ENCODE data around the gene CADPS.

CADPS gene

GRCh38 chr3:62462104-62462762, 413.0 kb downstream of the CADPS start:
- Histone ChIP-seq H3K9me3 (ENCODE audit: control insufficient read depth, insufficient read depth, low read length) (no peaks in the 10 kb centered on the region), H3K36me3 (ENCODE audit: insufficient read depth, low read length) (no peaks in the 10 kb centered on the region), H3K4me1 (ENCODE audit: insufficient read depth, low read length) (no peaks in the 10 kb centered on the region), H3K9ac (ENCODE audit: low read depth, low read length) (no peak overlapping the region)

GRCh38 chr3:62454916-62455315, 420.3 kb downstream of the CADPS start:
- Histone ChIP-seq H3K9me3 (ENCODE audit: control insufficient read depth, insufficient read depth, low read length) (no peaks in the 10 kb centered on the region), H3K4me1 (ENCODE audit: insufficient read depth, low read length) (peaks cover 14% of the 10 kb centered on the region; the same call in 1 of the 2 replicates), H3K9ac (ENCODE audit: low read depth, low read length) (no peak overlapping the region), H3K36me3 (ENCODE audit: insufficient read depth, low read length) (no peaks in the 10 kb centered on the region)

GRCh38 chr3:62453448-62453847, 421.8 kb downstream of the CADPS start:
- H3K4me1 ChIP-seq (ENCODE audit: insufficient read depth, low read length) = peaks cover 14% of the 10 kb centered on the region; the same call in 1 of the 2 replicates
- H3K9me3 ChIP-seq (ENCODE audit: control insufficient read depth, insufficient read depth, low read length) = no peaks in the 10 kb centered on the region
- no peaks in the 10 kb centered on the region for H3K36me3 ChIP-seq (ENCODE audit: insufficient read depth, low read length)
- no peak overlapping the region for H3K9ac ChIP-seq (ENCODE audit: low read depth, low read length)

GRCh38 chr3:62451211-62451887, 423.9 kb downstream of the CADPS start:
- H3K4me1 ChIP-seq (ENCODE audit: insufficient read depth, low read length) = peaks cover 14% of the 10 kb centered on the region
- no peak overlapping the region for H3K9ac ChIP-seq (ENCODE audit: low read depth, low read length)
- H3K36me3 ChIP-seq (ENCODE audit: insufficient read depth, low read length) = no peaks in the 10 kb centered on the region
- H3K9me3 ChIP-seq (ENCODE audit: control insufficient read depth, insufficient read depth, low read length) = no peaks in the 10 kb centered on the region

GRCh38 chr3:62446337-62446940, 428.8 kb downstream of the CADPS start:
- Histone ChIP-seq H3K4me1 (ENCODE audit: insufficient read depth, low read length) (peaks cover 9% of the 10 kb centered on the region), H3K9ac (ENCODE audit: low read depth, low read length) (no peak overlapping the region), H3K36me3 (ENCODE audit: insufficient read depth, low read length) (no peaks in the 10 kb centered on the region), H3K9me3 (ENCODE audit: control insufficient read depth, insufficient read depth, low read length) (no peaks in the 10 kb centered on the region)

GRCh38 chr3:62445275-62445674, 429.9 kb downstream of the CADPS start:
- no peak overlapping the region for H3K9ac ChIP-seq (ENCODE audit: low read depth, low read length)
- H3K4me1 ChIP-seq (ENCODE audit: insufficient read depth, low read length) = peaks cover 9% of the 10 kb centered on the region
- no peaks in the 10 kb centered on the region for H3K36me3 ChIP-seq (ENCODE audit: insufficient read depth, low read length)
- no peaks in the 10 kb centered on the region for H3K9me3 ChIP-seq (ENCODE audit: control insufficient read depth, insufficient read depth, low read length)

- Histone ChIP-seq H3K9me3 (ENCODE audit: control insufficient read depth, insufficient read depth, low read length) (no peaks in the 10 kb centered on the region), H3K9ac (ENCODE audit: low read depth, low read length) (no peak overlapping the region), H3K4me1 (ENCODE audit: insufficient read depth, low read length) (peaks cover 18% of the 10 kb centered on the region; the same call in 1 of the 2 replicates), H3K36me3 (ENCODE audit: insufficient read depth, low read length) (no peaks in the 10 kb centered on the region)
These were observed 435.2 kb downstream of the CADPS start for GRCh38 chr3:62439978-62440377.

GRCh38 chr3:62439176-62439813, 435.9 kb downstream of the CADPS start:
- H3K9me3 ChIP-seq (ENCODE audit: control insufficient read depth, insufficient read depth, low read length) = no peaks in the 10 kb centered on the region
- H3K4me1 ChIP-seq (ENCODE audit: insufficient read depth, low read length) = peaks cover 22% of the 10 kb centered on the region; the same call in 1 of the 2 replicates
- no peaks in the 10 kb centered on the region for H3K36me3 ChIP-seq (ENCODE audit: insufficient read depth, low read length)
- H3K9ac ChIP-seq (ENCODE audit: low read depth, low read length) = no peak overlapping the region

GRCh38 chr3:62436785-62437184, 438.4 kb downstream of the CADPS start:
- H3K9me3 ChIP-seq (ENCODE audit: control insufficient read depth, insufficient read depth, low read length) = no peaks in the 10 kb centered on the region
- peaks cover 22% of the 10 kb centered on the region; the same call in 1 of the 2 replicates for H3K4me1 ChIP-seq (ENCODE audit: insufficient read depth, low read length)
- no peak overlapping the region for H3K9ac ChIP-seq (ENCODE audit: low read depth, low read length)
- no peaks in the 10 kb centered on the region for H3K36me3 ChIP-seq (ENCODE audit: insufficient read depth, low read length)

GRCh38 chr3:62433396-62433795, 441.8 kb downstream of the CADPS start:
- no peak overlapping the region for H3K9ac ChIP-seq (ENCODE audit: low read depth, low read length)
- H3K9me3 ChIP-seq (ENCODE audit: control insufficient read depth, insufficient read depth, low read length) = no peaks in the 10 kb centered on the region
- H3K4me1 ChIP-seq (ENCODE audit: insufficient read depth, low read length) = peaks cover 7% of the 10 kb centered on the region; the same call in 1 of the 2 replicates
- no peaks in the 10 kb centered on the region for H3K36me3 ChIP-seq (ENCODE audit: insufficient read depth, low read length)

- H3K4me1 ChIP-seq (ENCODE audit: insufficient read depth, low read length) = peaks cover 4% of the 10 kb centered on the region; the same call in 1 of the 2 replicates
- no peaks in the 10 kb centered on the region for H3K36me3 ChIP-seq (ENCODE audit: insufficient read depth, low read length)
- no peaks in the 10 kb centered on the region for H3K9me3 ChIP-seq (ENCODE audit: control insufficient read depth, insufficient read depth, low read length)
- no peak overlapping the region for H3K9ac ChIP-seq (ENCODE audit: low read depth, low read length)
These were observed 454.0 kb downstream of the CADPS start for GRCh38 chr3:62421207-62421606.

GRCh38 chr3:62416144-62416543, 459.1 kb downstream of the CADPS start:
- no peak overlapping the region for H3K9ac ChIP-seq (ENCODE audit: low read depth, low read length)
- H3K9me3 ChIP-seq (ENCODE audit: control insufficient read depth, insufficient read depth, low read length) = no peaks in the 10 kb centered on the region
- H3K4me1 ChIP-seq (ENCODE audit: insufficient read depth, low read length) = peaks cover 16% of the 10 kb centered on the region
- no peaks in the 10 kb centered on the region for H3K36me3 ChIP-seq (ENCODE audit: insufficient read depth, low read length)

- Histone ChIP-seq H3K9me3 (ENCODE audit: control insufficient read depth, insufficient read depth, low read length) (no peaks in the 10 kb centered on the region), H3K9ac (ENCODE audit: low read depth, low read length) (peak overlapping the region; percentile 31; the same call in 1 of the 2 replicates), H3K4me1 (ENCODE audit: insufficient read depth, low read length) (peaks cover 16% of the 10 kb centered on the region), H3K36me3 (ENCODE audit: insufficient read depth, low read length) (no peaks in the 10 kb centered on the region)
These were observed 459.9 kb downstream of the CADPS start for GRCh38 chr3:62415312-62415801.

- H3K36me3 ChIP-seq (ENCODE audit: insufficient read depth, low read length) = no peaks in the 10 kb centered on the region
- peak overlapping the region; percentile 31; the same call in 1 of the 2 replicates for H3K9ac ChIP-seq (ENCODE audit: low read depth, low read length)
- peaks cover 16% of the 10 kb centered on the region for H3K4me1 ChIP-seq (ENCODE audit: insufficient read depth, low read length)
- no peaks in the 10 kb centered on the region for H3K9me3 ChIP-seq (ENCODE audit: control insufficient read depth, insufficient read depth, low read length)
These were observed 460.4 kb downstream of the CADPS start for GRCh38 chr3:62414786-62415185.
